NB4 (cell line): ENCODE results near the gene CES2.

Experiments
- DNase-seq: peaks from one replicate; pipeline ENCODE4 v3.0.0; 2010; ENCODE audit warnings: low read depth
- H3K4me3 ChIP-seq: one replicate; pipeline ENCODE4 v1.5.1; 2011; ENCODE audit warnings: mild to moderate bottlenecking, low read depth, low read length, moderate library complexity
- CTCF ChIP-seq: IDR thresholded peaks from one replicate; pipeline ENCODE4 v1.5.1; 2012; ENCODE audit warnings: low read depth, low read length
- MAX ChIP-seq: IDR thresholded peaks from 2 replicates; pipeline ENCODE4 v1.6.1; 2011; ENCODE audit warnings: low read depth, low read length
- MYC ChIP-seq: IDR thresholded peaks from 2 replicates; pipeline ENCODE4 v1.6.1; 2011; ENCODE audit warnings: low read depth, low read length
- POLR2A ChIP-seq: IDR thresholded peaks from 2 replicates; pipeline ENCODE4 v1.6.1; 2011; ENCODE audit warnings: mild to moderate bottlenecking; ENCODE audit not compliant: insufficient read length; ENCODE audit errors: extremely low read depth

The CES2 gene

GRCh38 chr16:66925322-66925840 is 9.9 kb upstream of the CES2 start, which contains the start of gene RRAD:
TSS of gene RRAD (minus strand) at chr16:66925535. CDS start at chr16:66925179, 356 bp downstream.
- no peak for DNase-seq
- H3K4me3 ChIP-seq = no peak within 1 kb of the TSS
- TF ChIP-seq CTCF (no peak), POLR2A (no peak), MAX (no peak), MYC (no peak)

GRCh38 chr16:66926171-66926947 is 9.0 kb upstream of the CES2 start:
- TF ChIP-seq MAX (no peak), POLR2A (no peak), CTCF (no peak), MYC (no peak)
- H3K4me3 ChIP-seq = no peak overlapping the region
- DNase-seq = no peak

GRCh38 chr16:66926961-66927436 is 8.3 kb upstream of the CES2 start:
- TF ChIP-seq CTCF = no peak
- no peak for TF ChIP-seq MYC
- no peak for TF ChIP-seq MAX
- no peak for TF ChIP-seq POLR2A
- no peak overlapping the region for H3K4me3 ChIP-seq
- DNase-seq = peak; percentile 63

GRCh38 chr16:66927918-66928649 is 7.2 kb upstream of the CES2 start:
- no peak overlapping the region for H3K4me3 ChIP-seq
- TF ChIP-seq MAX (no peak), MYC (no peak), POLR2A (no peak), CTCF (no peak)
- DNase-seq = no peak

- peak; percentile 71 for DNase-seq
- no peak overlapping the region for H3K4me3 ChIP-seq
- TF ChIP-seq CTCF (peak; percentile 66), MAX (no peak), MYC (no peak)
These were observed 6.5 kb upstream of the CES2 start for GRCh38 chr16:66928702-66929388.
